Activated gamma-delta T cell treated with anti-CD3 and anti-CD28 coated beads, Interleukin-2, amount 50 U/mL, for 16 hours (primary cell): ENCODE measurements around the gene MICAL3.

Source experiments
- DNase-seq: peaks from one replicate; pipeline ENCODE4 v3.0.0-alpha.2; 2020; ENCODE audit warnings: low read depth

MICAL3 gene

DNA sequence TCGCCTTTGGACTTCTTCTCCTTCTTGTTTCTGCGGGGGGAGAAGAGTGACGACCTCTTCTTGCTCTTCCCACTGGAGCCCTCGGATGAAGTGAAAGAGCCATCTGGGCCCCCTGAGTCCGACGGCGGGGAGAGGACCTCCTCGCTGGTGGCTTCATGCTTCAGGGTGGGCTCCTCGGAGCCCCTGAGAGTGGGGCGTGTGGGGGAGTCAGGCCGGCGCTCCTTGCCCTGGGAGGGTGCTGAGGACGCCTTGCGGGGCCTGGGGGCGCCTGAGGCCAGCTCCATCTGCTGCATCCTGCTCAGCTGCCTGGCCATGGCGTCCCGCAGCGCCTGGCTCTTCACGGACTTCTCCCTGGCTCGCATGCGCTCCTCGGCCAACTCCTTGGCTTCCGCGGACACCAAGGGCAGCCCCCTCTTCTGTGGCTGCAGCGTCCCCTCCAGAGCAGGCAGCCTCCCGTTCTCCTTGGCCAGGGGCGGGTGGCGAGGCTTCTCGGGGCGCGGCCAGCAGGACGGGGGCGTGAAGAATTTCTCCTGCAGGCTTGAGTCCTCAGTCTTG is 206.8 kb downstream of the MICAL3 start:
- no peak for DNase-seq

GRCh38 chr22:17817079-17817478 is 207.3 kb downstream of the MICAL3 start:
- DNase-seq, result no peak

DNA sequence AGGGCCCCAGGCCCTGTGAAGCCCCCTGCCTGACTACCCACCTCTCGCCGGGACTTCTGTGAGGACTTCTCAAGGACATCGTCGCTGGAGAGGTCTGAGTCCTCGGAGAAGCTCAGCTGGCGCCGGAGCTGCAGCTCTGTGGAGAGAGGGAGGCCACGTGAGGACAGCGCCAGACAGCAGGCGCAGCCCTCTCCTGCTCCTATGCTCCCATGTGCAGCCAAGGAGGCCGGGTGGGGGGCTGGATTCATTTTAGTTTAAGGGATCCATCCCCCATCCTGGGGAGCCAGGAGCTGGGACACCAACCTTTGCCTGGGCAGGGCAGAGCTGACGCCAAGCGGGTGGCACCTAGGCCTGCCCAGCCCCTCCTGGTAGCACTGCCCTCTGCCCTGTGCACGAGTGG is 207.7 kb downstream of the MICAL3 start:
- no peak for DNase-seq

DNA sequence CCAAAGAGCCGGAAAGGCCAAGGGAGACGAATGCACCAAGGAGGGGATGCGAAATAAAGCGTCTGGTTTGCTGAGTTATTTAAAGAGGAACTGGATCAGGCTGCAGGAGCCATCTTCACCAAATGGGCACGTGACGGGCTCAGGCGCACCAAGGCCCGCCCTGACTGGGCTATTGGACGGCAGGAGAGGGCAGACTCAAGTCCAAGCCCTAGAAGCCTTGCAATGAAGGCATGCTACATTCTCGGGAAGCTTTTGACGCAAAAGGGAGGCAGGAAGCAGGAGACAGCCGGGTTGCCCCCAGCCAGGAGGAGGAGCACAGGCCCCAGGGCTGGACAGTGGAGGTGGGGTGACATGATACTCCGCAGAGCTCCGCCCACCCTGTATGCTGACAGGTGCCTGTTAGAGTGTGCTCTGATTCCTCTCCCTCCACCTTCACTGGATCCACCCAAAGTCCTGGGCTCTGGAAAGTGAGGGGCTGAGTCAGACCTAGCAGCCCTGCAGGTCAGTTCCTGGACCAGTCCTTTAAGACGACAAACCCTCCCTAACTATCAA is 208.6 kb downstream of the MICAL3 start:
- DNase-seq, result no peak

DNA sequence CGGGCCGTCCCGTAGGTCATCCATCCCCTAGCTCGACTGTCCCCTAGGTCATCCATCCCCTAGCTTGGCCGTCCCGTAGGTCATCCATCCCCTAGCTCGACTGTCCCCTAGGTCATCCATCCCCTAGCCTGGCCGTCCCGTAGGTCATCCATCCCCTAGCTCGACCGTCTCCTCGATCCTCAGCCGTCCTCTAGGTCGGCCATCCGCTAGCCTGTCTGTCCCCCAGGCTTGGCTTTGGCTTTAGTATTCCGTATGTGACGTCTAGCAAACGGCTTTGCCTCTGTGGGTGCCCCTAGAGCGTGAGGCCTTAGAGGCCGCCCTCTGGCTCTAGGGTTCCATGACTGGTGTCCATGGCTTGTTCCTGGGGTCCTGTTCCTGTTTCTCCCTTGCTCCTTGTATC is 209.5 kb downstream of the MICAL3 start:
- no peak for DNase-seq

GRCh38 chr22:17814084-17814483 is 210.3 kb downstream of the MICAL3 start:
- no peak for DNase-seq

DNA sequence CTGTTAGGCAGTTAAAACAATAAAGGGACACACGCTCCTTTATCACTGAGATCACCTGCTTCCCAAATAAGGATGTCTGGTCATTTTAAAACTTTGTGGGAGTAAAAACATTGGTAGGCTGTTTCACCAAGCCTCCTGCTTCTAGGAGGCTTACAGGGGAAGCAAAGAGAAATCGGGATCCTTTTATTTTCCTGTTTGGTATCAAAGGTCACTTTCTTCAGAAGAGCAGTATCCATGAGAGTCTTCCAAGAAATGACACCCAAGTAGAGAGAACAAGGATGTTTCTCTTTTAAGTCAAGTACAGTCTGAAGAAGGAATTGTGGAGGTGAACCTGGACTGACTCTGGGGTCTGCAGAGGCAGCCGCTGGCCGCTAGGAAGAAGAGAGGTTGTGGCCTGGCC is 213.2 kb downstream of the MICAL3 start:
- no peak for DNase-seq

- DNase-seq, result no peak
Observed at GRCh38 chr22:17810570-17811116, 213.7 kb downstream of the MICAL3 start.

DNA sequence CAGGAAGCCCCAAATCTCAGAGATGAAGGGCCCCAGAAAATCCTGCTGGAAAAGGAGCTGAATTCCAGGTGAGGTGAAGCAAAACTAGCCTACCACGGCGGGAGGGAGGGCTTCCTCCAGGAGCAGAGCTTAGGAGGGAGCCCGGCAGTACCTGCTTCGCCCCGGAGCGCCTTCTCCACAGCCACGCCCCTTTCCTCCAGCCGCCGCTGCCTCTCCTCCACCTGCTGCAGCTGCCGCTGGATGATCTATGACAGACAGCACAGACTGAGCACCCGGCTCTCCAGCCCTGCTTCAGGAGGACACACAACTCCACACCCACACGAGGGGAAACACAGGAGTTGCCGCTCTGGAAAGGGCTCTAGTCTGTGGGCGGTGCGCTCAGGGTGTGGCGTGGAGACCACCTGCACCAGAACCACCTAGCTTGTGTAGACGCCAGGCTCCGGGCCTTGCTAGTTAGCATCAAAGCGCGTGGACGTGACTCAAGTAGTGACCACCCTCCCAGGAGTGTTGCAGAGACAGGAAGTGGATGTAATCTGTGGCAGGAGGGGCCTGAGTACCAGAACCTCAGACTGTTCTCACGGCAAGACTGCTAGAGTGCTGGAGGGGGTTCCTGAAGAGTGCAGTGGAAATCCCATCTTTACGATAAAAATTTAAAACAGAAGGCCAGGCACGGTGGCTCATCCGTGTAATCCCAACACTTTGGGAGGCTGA is 215.5 kb downstream of the MICAL3 start:
- DNase-seq, result no peak

GRCh38 chr22:17807578-17808410 is 216.6 kb downstream of the MICAL3 start:
- DNase-seq, result no peak

- no peak for DNase-seq
Observed at GRCh38 chr22:17807086-17807485, 217.3 kb downstream of the MICAL3 start.

- DNase-seq, result no peak
Observed at GRCh38 chr22:17806437-17806836, 217.9 kb downstream of the MICAL3 start.

DNA sequence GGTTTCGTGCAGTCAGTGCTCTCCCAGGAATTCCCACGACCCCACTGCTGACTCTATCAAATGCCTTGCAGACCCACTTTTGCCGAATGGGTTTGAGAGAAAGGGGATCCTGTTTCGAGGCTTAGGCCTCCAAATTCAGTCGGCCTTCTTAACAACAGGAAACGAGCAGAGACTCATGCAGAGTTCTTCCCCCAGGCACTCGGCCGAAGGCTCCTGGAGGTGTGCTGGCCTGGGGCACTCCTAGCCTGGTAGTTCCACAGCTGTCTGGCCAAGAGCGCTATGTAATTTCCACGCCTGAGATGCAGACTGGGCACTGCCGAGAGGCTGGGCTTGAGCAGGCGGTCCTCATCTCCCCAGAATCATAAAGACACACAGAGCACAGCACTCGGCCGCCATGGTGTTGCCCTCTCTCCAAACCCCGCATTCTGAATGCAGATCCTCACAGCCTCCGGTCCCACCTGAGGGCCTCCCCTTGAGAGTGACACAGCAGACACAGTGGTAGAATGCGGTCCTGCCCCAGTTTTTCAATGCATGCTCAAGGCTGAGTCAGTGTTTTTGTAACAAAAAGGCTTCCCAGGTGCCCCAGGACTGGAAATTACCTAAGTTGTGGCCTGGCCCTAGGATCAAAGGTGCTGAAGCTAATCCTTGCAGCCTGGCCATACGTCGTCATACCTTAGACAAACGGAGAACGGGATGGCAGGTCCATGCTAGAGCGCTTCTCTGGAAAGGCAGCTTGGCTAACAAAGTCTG is 219.9 kb downstream of the MICAL3 start:
- no peak for DNase-seq

- no peak for DNase-seq
Observed at GRCh38 chr22:17803609-17804270, 220.6 kb downstream of the MICAL3 start.

- no peak for DNase-seq
Observed at GRCh38 chr22:17802822-17803221, 221.5 kb downstream of the MICAL3 start.

DNA sequence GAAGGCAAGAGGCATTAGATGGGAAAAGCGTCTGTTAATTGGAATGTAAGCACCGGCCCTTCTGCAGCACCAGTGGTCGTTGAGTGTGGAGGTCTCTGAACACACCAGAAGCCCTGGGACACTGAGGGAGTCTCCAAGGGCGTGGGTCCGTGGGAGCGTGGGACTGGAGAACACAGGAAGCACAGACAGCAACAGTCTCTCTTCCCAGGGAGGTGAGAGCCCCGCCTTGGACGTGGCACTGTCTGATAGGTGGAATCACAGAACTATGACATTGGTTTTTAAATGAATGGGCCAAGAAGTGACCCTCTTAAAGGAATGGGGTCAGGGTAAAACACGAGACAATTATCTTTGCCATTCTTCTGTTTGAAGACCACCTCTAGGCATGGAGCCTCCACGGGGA is 221.9 kb downstream of the MICAL3 start:
- no peak for DNase-seq

GRCh38 chr22:17797721-17798559 is 226.4 kb downstream of the MICAL3 start:
- no peak for DNase-seq

DNA sequence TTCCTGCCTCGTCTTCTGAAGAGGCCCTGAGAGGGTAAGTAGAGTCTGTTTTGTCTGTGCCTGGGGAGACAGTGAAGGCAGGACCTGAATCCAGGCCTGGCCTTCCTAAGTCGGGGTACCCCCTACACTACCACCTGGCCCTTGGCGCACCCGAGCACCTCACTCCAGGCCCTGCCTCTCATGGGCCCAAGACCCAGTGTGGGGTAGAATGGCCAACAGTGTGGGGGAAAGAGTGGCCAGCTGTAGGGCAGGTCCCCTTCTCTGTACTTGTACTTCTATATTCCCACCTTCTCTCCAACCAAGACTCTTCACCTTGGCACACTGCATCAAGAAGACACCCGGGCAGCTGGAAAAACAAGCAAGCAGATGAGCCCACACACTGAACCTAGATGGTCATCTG is 227.7 kb downstream of the MICAL3 start:
- no peak for DNase-seq

- DNase-seq, result no peak
Observed at GRCh38 chr22:17795661-17796548, 228.5 kb downstream of the MICAL3 start.
